Ramos (cell line): ENCODE results near the gene LRP2.
"Not testable (repeated sequence)": the region's sequence is repeated elsewhere in the genome, so short reads cannot be mapped to it uniquely, and the experiment has no call there.

Source experiments
- in situ Hi-C: fragments of 300-500 bp; cut with MboI; formaldehyde crosslinking; loops from one replicate; pipeline ENCODE4 v1.14.3; 2022; ENCODE audit warnings: low sequenced_read_pairs; ENCODE audit not compliant: unreplicated experiment

Gene LRP2

DNA sequence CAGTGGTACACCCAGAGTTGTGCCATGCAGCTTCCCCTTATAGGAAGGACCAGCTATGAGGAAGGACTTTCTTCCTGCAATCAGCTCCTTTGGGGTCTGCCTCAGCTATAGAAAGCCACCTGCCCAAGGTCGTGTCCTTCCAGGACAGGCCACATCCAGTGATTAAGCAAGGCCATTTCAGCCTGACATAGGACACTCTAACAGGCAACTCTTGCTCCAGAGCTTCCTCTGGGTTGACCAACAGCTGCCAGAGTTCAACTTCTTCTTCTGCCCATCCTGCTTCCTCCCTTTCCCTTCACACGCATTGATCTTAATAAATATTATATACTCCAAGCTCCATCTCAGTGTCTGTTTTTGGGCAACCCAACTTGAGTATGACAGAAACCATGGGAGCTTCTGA is 12.8 kb downstream of the LRP2 start:
- in situ Hi-C loops, result no loop called here

DNA sequence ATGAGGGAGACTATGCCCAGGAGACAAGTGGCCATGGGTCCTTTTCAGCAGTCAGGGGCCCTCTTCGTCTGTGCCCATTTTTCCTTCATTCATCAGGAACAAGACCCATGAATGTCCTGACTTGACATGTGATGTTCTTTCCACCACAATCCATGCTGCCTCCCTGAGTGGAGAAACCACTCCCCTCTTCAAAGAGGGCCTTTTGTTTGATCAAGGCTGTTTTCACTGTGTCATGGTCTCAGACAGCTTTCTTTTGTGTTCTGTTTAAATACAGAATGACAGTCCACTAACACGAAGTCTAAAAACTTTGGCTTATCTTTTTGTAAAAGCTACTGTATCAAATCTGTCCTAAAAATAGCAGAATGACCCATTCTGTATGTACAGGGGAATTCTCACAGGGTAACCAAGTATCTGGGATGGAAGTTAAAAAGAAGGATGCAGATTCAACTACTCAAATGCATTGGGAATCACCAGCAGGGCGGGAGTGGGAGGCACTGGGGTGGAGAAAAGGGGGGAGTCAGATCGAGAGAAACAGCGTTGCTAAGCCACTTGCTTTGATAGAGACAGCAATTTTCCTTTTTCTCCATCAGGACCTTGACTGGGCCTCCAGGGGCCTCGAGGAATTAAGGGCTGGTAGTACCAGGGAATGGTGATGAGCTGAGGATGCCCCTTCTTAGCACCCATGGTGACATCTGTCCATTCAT is 13.9 kb downstream of the LRP2 start:
- in situ Hi-C loops, result no loop called here

DNA sequence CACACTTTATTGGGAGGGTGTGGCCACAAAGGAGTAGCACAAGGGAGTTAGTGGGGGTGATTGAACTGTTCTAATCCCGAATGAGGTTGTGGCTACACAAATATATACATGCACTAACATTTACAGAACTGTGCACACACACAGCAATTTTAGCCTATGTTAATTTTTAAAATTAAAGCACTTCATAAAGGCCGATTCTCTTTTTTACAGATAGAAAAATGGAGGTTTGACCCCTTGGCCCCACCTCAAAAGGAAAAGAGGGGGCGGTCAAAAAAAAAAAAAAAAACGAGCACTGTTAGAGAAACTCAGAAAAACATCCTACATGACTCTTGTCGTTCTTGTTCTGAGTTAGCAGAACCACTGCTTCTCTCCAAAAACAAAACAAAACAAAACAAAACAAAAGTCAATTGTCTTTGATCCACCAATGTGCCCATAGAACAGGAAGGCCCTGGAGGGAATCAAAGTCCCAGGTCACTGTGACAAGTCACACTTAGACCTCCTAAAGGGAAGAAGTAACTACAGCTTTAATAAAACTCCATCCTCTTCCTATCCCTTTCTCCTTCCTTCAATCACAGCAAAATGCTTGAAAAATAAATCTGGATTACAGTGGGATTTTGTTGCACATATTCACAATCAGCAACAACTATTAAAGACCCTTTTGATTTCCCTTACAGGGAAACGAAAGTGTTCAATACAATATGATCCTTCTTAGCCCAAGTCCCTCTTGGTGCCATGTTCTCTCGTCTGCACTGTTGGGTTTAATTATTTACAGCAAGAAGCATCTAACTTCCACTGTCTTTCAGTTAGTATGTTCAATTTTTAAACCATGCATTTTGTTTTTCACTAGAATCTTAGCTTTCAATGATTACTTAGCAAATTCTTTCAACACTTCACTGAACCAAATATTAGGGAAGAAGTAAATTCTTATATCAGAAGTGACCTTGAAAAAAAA is 16.6 kb downstream of the LRP2 start:
- in situ Hi-C loops, result no loop called here

DNA sequence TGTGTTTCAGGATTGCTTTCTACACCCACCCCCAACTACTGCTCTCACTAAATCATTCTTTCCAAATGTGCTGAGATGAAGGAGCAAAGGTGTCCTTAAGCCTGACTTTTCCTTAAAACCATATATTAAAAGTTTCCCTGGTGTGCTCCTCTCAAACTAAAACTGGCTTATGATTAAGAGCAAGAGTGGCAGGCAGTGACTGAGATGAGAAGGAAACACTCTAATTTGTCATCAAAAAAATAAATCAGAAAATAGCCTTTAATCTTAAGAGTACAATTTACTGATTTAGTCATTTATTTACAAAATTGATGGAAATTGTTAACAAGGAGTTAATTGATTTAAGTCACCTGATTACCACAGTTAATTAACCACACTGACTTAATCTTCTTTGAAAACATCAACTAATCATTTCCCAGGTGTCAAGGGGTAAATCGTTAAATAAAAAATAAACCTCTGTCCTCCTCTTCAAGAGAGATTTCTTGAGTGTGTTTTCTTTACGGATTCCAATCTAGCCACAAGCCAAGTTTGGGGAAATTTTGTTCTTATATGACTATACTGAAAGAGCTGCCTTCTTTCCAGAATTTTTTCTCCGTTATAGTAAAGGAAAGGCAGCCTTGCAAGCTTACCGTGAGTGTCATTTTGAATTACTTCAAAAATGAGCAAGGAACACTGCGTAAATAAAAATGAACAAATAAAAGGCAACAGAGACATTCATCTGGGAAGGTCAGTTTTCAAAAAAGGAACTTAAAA is 17.4 kb downstream of the LRP2 start:
- in situ Hi-C loops, result no loop called here

DNA sequence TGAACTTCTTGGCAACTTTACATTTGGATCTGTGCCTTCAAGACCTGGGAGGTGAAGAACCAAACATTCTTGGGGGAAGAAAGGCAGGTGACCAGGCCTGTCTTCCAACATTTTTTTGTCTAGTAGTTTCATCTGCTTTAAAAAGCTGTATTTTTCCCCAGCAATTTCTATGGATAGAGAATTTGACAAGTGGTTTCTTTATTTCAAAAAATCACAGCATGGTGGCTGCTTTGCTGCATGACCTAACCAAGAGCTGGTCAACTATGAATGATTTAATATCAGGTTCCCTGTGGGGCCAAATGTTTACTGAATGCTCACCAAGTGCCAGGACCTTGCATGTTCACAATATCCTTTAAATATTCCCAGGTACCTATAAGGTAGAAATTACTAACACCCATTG is 19.1 kb downstream of the LRP2 start:
- in situ Hi-C loops, result no loop called here

DNA sequence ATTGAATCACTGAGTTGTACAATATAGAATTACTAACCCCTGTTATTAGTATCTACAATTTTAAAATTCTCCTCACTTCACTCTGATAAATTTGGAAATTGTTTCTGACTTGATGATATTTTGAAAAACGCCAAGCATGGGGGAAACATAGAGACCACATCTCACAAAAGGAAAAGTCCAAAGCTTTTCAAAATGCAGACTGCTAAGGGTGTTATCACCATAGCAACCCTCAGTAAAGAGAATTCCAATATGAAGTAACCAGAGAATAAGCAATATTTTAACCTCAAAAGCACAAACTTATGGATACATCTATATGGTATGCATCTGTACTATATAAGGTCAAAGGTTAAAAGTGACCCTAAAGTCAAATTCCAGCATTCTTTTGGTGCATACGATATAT is 22.7 kb downstream of the LRP2 start:
- in situ Hi-C loops, result no loop called here

DNA sequence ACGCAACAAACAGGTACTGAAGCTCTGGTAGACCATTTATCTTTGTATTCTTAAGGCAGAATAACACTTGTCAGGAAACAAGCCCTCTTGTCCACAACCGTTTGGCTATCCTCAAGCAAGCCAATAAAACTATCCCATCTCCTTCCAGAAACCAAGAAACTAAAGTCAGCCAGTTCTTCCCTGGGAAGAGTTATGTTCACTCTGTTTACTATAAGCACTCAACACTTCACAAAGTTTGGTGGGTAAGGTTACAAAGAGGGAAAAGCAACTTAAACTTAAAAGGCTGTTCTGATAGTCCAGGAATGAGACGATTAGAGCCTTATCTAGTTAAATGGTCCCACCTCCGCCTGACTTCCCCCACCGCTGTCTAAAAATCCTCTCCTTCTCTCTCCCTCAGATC is 25.6 kb downstream of the LRP2 start:
- in situ Hi-C loops, result no loop called here

DNA sequence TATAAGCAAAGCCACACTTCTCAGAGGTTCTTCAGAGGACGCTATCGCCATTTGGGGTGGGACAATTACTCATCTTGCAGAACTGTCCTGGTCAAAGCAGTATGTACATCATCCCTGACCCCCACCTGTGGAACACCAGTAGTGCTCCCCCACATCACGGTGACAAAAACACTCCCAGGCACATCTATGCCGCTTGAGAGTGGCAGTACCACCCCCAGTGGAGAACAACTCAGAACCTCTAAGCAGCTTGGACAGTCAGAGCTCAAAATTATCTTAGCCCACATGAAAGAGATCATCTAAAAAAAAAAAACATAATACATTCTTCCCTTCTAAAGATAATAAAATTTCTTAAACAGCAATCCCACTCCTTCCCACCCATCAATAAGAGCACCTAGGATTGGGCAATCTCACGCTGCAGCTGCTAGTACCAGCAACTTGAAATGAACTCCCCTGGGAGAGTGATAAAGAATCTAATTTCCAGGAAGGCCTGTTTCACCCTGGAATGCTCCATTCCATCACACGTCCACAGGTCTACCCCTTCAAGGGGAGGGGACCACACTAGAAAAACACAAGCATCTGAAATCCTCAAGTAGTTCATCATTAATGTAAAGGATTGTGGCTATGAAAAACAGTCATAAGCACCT is 31.7 kb downstream of the LRP2 start:
- in situ Hi-C loops, result no loop called here

DNA sequence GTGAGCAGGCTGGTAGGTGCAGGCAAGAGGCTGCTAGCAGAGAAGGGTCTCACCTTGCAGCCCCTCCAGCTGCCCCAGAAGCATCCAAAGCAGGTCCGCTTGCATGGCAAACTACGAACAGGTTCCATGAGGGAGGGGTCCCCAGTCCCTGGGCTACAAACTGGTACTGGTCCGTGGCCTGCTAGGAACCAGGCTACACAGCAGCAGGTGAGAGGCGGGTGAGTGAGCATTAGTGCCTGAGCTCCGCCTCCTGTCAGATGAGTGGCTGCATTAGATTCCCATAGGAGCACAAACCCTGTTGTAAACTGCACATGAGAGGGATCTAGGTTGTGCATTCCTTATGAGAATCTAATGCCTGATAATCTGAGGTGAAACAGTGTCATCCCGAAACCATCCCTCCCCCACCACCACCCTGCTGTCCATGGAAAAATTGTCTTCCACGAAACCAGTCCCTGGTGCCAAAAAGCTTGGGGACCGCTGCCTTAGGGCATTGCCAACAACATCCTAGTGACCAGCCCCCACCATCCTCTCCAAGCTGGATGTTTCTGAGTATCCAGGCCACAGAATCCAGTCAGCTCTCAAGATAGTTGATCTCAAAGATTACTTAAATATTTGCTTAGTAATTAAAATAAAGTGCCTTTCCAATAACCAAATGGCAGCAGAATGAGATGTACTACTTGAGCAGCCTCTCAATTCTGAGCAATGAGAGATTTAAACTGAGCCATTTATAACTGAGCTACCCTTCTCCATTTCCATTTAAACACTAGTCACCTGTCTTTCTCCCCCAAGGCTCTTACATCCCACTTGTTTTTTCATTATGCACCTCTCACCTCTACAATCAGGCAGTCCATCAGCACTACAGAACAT is 32.4 kb downstream of the LRP2 start:
- in situ Hi-C loops, result no loop called here

DNA sequence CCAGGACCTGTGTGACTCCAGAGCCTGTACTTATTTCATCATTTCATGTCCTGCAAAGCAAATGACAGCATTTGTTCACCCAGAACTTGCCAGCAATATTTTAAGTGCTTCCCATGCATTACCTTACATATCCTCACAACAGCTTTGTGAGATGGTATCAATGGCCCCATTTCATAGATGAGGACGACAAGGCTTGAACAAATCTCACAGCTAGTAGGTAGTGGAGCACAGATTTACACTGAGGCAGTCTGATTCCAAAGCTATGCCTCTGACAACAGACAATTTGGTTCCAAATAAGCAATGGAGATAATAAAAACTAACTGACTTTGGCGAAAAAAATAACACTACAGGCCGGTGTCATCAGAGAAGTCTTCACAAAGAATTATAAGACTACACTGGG is 33.5 kb downstream of the LRP2 start:
- in situ Hi-C loops, result no loop called here

DNA sequence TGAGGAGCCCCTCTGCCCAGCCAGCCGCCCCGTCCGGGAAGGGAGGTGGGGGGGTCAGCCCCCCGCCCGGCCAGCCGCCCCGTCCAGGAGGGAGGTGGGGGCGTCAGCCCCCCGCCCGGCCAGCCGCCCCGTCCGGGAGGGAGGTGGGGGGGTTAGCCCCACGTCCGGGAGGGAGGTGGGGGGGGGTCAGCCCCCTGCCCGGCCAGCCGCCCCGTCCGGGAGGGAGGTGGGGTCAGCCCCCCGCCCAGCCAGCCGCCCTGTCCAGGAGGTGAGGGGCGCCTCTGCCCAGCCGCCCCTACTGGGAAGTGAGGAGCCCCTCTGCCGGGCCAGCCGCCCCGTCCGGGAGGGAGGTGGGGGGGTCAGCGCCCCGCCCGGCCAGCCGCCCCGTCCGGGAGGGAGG is 34.5 kb downstream of the LRP2 start:
- in situ Hi-C loops, result not testable (repeated sequence)

DNA sequence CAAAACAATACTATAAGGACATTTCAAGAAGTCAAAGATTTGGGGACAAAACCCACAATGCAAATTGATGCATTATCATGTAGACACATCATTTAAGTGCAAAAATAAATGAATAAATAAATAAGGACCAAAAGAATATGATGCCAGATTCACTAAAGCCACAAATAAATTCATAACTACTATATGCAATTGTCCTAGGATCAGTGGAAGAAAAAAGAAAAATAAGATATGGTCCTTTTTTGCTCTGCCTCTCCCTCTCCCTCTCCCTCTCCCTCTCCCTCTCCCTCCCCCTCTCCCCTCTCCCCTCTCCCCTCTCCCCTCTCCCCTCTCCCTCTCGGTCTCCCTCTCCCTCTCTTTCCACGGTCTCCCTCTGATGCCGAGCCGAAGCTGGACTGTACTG is 36.4 kb downstream of the LRP2 start:
- in situ Hi-C loops, result not testable (repeated sequence)

DNA sequence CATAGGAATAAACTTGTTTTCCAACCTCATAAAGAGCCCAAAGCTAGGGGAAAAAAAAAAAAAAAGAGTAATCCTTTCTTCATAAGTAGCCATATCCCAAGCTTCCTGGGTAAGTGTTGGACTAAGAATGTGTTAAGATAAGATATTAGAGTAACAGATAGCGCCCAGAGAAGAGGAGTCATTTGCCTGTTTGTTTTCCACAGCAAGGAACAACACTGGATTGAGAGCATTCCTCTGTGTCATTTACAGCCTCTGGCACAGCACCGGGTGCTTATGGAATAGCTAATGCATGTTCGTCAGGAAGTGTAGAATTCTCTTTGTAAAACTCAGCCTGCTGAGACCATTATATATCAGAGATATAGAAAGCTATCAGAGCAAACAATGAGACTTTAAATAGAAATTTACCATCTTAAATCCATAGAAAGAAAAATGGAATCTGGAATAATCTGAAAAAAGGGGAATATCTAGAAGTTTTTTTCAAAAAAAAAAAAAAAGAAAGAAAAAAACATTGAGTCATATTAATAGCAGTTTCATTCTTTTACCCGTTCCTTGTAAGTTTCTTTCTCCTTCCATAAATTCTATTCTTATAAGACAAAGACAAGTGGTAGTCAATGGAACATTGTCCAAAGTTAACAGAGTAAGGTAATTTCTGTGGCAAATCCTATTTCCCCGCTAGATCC is 37.6 kb downstream of the LRP2 start:
- in situ Hi-C loops, result no loop called here

DNA sequence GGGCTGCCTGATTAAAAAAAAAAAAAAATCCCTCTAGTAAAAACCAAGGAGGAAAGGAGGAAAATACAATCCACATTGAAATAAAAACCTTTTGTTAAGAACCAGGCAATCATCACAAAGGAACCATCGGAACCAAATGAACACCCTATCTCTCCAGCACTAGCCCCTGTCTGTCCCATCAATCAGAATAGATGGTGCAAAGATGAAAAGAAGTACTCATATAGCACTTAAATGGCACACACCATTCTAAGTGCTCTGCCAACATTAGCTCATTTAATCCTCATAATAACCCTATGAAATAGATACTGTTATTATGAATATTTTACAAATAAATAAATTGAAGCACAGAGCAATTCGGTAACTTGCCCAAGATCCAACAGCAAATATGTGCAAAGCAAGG is 38.5 kb downstream of the LRP2 start:
- in situ Hi-C loops, result no loop called here

DNA sequence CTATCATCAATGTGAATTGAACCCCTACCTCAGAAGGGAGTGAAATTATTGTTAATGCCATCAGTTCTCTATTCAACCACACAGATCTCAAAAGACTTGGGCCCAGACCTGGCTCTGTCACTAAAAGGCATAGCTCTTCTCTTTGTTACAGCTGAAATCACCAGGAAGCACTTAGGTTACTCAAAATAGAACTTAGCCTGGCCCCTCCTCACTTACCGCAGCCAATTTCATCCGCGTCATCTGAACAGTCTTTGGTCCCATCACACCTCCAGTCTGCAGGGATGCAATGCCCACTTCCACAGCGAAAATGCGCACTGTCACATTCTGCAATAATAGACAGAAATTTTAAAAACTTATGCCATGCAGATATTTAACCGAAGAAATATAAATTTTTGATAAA is 41.8 kb downstream of the LRP2 start:
- in situ Hi-C loops, result no loop called here

DNA sequence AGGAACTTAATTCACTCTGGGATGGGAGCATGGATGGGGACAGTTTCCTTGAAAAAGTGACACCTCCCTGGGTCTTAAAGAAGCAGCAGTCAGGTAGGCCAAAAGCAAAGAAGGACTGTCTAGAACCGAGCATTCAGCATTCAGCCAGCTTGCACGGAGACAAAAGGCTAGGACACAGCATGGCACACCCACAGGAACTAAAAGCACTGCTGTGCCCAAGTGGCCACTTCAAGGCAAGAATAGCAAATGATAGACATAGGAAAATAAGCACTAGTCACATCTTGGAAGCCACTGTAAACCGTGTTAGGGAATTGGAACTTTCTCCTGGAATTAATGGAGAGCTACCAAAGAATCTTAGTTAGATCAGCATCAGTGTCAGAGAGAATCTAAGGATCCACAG is 47.0 kb downstream of the LRP2 start:
- in situ Hi-C loops, result no loop called here

DNA sequence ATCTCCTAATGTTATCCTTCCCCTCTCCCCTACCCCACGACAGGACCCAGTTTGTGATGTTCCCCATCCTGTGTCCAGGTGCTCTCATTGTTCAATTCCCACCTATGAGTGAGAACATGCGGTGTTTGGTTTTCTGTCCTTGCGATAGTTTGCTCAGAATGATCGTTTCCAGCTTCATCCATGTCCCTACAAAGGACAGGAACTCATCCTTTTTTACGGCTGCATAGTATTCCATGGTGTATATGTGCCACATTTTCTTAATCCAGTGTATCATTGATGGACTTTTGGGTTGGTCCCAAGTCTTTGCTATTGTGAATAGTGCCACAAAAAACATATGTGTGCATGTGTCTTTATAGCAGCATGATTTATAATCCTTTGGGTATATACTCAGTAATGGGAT is 54.0 kb downstream of the LRP2 start:
- in situ Hi-C loops, result not testable (repeated sequence)

DNA sequence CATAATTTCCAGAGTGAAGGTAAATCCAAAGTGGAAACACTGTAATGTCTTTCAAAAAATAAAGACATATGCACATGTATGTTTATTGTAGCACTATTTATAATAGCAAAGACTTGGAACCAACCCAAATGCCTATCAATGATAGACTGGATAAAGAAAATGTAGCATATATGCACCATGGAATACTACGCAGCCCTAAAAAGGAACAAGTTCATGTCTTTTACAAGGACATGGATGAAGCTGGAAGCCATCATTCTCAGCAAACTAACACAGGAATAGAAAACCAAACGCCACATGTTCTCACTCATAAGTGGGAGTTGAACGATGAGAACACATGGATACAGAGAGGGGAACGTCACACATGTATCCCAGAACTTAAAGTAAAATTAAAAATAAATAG is 57.6 kb downstream of the LRP2 start:
- in situ Hi-C loops, result not testable (repeated sequence)
